Measurements from ENCODE around the gene STX7.

DNA sequence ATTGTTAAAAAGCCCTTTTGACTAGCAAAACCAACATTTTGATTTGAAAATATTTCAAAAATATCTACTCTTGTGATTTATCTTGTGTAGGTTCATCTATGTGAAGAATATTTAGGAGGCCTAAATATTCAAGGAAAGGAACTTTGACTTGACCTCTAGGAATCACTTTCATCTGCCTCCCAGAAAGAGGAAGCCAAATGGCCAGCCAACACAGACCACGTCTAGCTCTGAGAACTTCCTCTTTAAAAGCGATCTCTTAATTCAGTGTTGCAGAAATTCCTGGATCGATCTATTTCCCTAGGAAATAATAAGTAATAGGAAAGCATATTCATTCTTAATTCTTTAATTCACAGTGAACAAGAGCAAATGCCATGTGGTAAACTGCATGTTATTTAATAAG is 102.1 kb downstream of the STX7 start:
- TF ChIP-seq, protein P1, sequence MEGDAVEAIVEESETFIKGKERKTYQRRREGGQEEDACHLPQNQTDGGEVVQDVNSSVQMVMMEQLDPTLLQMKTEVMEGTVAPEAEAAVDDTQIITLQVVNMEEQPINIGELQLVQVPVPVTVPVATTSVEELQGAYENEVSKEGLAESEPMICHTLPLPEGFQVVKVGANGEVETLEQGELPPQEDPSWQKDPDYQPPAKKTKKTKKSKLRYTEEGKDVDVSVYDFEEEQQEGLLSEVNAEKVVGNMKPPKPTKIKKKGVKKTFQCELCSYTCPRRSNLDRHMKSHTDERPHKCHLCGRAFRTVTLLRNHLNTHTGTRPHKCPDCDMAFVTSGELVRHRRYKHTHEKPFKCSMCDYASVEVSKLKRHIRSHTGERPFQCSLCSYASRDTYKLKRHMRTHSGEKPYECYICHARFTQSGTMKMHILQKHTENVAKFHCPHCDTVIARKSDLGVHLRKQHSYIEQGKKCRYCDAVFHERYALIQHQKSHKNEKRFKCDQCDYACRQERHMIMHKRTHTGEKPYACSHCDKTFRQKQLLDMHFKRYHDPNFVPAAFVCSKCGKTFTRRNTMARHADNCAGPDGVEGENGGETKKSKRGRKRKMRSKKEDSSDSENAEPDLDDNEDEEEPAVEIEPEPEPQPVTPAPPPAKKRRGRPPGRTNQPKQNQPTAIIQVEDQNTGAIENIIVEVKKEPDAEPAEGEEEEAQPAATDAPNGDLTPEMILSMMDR (IDR thresholded peaks at IDR 0.05 in 8 of 11, conservative IDR thresholded peaks at IDR 0.05 in 3 of 11) = no peak
- TF ChIP-seq POLR2A (IDR thresholded peaks at IDR 0.05) (no peak), POLR2AphosphoS5 (IDR thresholded peaks at IDR 0.05) (no peak)
